Liver (tissue), 9 donors: ENCODE results near the gene SLC35B1. TPM values are rescaled to one million over a fixed set of nuclear protein-coding genes. Genes with fewer than 3 reads are reported as not detected.

Source experiments
- DNase-seq: peaks from one replicate; pipeline ENCODE4 v3.0.0-alpha.2; 2017; ENCODE audit warnings: low spot score
- H3K27ac ChIP-seq, 2 donors: one replicate each; pipeline ENCODE4 v1.7.0; 2013; ENCODE audit warnings: inconsistent platforms in 2 of 2, low read length in 2 of 2, control low read depth in 1 of 2, low read depth in 1 of 2, mild to moderate bottlenecking in 1 of 2
- H3K27me3 ChIP-seq, 4 donors: one replicate each; pipeline versions ENCODE4 v1.6.1 to v1.7.0; 2013; ENCODE audit warnings: low read length in 3 of 4, inconsistent platforms in 1 of 4, mild to moderate bottlenecking in 1 of 4, moderate library complexity in 1 of 4; ENCODE audit not compliant: control insufficient read depth in 4 of 4, insufficient read depth in 4 of 4
- H3K36me3 ChIP-seq, 4 donors: one replicate each; pipeline versions ENCODE4 v1.6.1 to v1.7.0; 2013; ENCODE audit warnings: low read length in 3 of 4, mild to moderate bottlenecking in 3 of 4, low read depth in 1 of 4, moderate library complexity in 1 of 4; ENCODE audit not compliant: control insufficient read depth in 4 of 4, insufficient read depth in 3 of 4
- H3K4me1 ChIP-seq, 4 donors: one replicate each; pipeline versions ENCODE4 v1.6.1 to v1.7.0; 2013; ENCODE audit warnings: low read length in 3 of 4, mild to moderate bottlenecking in 3 of 4, moderate library complexity in 1 of 4; ENCODE audit not compliant: control insufficient read depth in 4 of 4, insufficient read depth in 4 of 4
- H3K4me3 ChIP-seq, 3 donors: one replicate each; pipeline versions ENCODE4 v1.6.1 to v1.7.0; 2013; ENCODE audit warnings: low read length in 3 of 3, control low read depth in 1 of 3, low read depth in 1 of 3, mild to moderate bottlenecking in 1 of 3
- H3K9ac ChIP-seq, 2 donors: one replicate each; pipeline ENCODE4 v1.7.0; 2013; ENCODE audit warnings: low read length in 2 of 2, mild to moderate bottlenecking in 2 of 2, moderate library complexity in 2 of 2, control low read depth in 1 of 2, low read depth in 1 of 2
- H3K9me3 ChIP-seq, 4 donors: one replicate each; pipeline versions ENCODE4 v1.6.1 to v1.7.0; 2013; ENCODE audit warnings: low read length in 3 of 4; ENCODE audit not compliant: control insufficient read depth in 4 of 4
- FOXA1 ChIP-seq: IDR thresholded peaks from 2 replicates; pipeline ENCODE4 v1.6.1; 2016; ENCODE audit warnings: antibody characterized with exemption
- FOXA2 ChIP-seq: IDR thresholded peaks from 2 replicates; pipeline ENCODE4 v1.6.1; 2016; ENCODE audit warnings: antibody characterized with exemption
- GABPA ChIP-seq, 2 donors: IDR thresholded peaks in 1 of 2; conservative IDR thresholded peaks in 1 of 2; 2 replicates each; pipeline ENCODE4 v1.6.1; 2016; ENCODE audit warnings: antibody characterized with exemption in 2 of 2, mild to moderate bottlenecking in 1 of 2, moderate library complexity in 1 of 2
- HNF4A ChIP-seq, 2 donors: conservative IDR thresholded peaks; 2 replicates each; pipeline ENCODE4 v1.6.1; 2016; ENCODE audit warnings: antibody characterized with exemption in 2 of 2, mild to moderate bottlenecking in 2 of 2
- HNF4G ChIP-seq: IDR thresholded peaks from 2 replicates; pipeline ENCODE4 v1.6.1; 2016; ENCODE audit warnings: antibody characterized with exemption
- JUND ChIP-seq, 2 donors: IDR thresholded peaks; 2 replicates each; pipeline ENCODE4 v1.6.1; 2016; ENCODE audit warnings: antibody characterized with exemption in 2 of 2
- NR2F2 ChIP-seq: IDR thresholded peaks from 2 replicates; pipeline ENCODE4 v1.6.1; 2016; ENCODE audit warnings: antibody characterized with exemption
- RAD21 ChIP-seq, 2 donors: IDR thresholded peaks; 2 replicates each; pipeline ENCODE4 v1.6.1; 2016; ENCODE audit warnings: antibody characterized with exemption in 2 of 2, mild to moderate bottlenecking in 2 of 2
- RXRA ChIP-seq, 2 donors: IDR thresholded peaks; 2 replicates each; pipeline ENCODE4 v1.6.1; 2017 to 2018; ENCODE audit warnings: antibody characterized with exemption in 2 of 2, mild to moderate bottlenecking in 1 of 2
- SP1 ChIP-seq: IDR thresholded peaks from 2 replicates; pipeline ENCODE4 v1.6.1; 2018; ENCODE audit warnings: antibody characterized with exemption, mild to moderate bottlenecking
- TAF1 ChIP-seq: conservative IDR thresholded peaks from 2 replicates; pipeline ENCODE4 v1.6.1; 2016; ENCODE audit warnings: antibody characterized with exemption, mild to moderate bottlenecking
- WGBS: extraction: QIAGEN DNeasy Blood & Tissue Kit; methylation state at CpG from one replicate; pipeline ENCODE4 v1.1.7; 2013; 5-methylcytosine and 5-hydroxymethylcytosine counted together
- polyA plus RNA-seq, 2 donors: library from polyadenylated mRNA; stranded (reverse) in 1 of 2; unstranded in 1 of 2; fragments of 200-250 nt in 1 of 2; fragments of >200 nt in 1 of 2; fragmentation: Nextera tagmentation in 1 of 2; extraction: Ambion mirVana in 1 of 2; gene quantifications; one replicate each; pipeline versions ENCODE4 v1.2.1 to v1.2.3, GENCODE V29; 2013 to 2015
- total RNA-seq, 2 donors: library from RNA; depleted of rRNA; stranded (reverse); fragments of >200 nt; gene quantifications; one replicate each; pipeline ENCODE4 v1.2.3, GENCODE V29; 2014
- TF ChIP-seq, protein P1 (sequence below): IDR thresholded peaks from 2 replicates; pipeline ENCODE4 v1.6.1; 2016; ENCODE audit warnings: antibody characterized with exemption
- TF ChIP-seq, protein P2 (sequence below): IDR thresholded peaks from 2 replicates; pipeline ENCODE4 v1.6.1; 2016; ENCODE audit warnings: antibody characterized with exemption, mild to moderate bottlenecking
- TF ChIP-seq, protein P3 (sequence below): IDR thresholded peaks from 2 replicates; pipeline ENCODE4 v1.6.1; 2016; ENCODE audit warnings: antibody characterized with exemption
- TF ChIP-seq, protein P4 (sequence below): IDR thresholded peaks from 2 replicates; pipeline ENCODE4 v1.6.1; 2016; ENCODE audit warnings: antibody characterized with exemption
- TF ChIP-seq, protein P5 (sequence below): fragments of 150-350 bp; IDR thresholded peaks from 2 replicates; pipeline ENCODE4 v1.5.1; 2017; ENCODE audit warnings: improper control_type of control experiment, low read depth, low read length; ENCODE audit not compliant: missing input control
- donor health status: healthy.
- donor health status: healthy.
- donor health status: healthy.
- donor health status: healthy.
- donor health status: healthy.

Gene SLC35B1
- total and polyA plus RNA-seq, 4 donors: 29.8 to 90.1 (median 76.8) TPM

DNA sequence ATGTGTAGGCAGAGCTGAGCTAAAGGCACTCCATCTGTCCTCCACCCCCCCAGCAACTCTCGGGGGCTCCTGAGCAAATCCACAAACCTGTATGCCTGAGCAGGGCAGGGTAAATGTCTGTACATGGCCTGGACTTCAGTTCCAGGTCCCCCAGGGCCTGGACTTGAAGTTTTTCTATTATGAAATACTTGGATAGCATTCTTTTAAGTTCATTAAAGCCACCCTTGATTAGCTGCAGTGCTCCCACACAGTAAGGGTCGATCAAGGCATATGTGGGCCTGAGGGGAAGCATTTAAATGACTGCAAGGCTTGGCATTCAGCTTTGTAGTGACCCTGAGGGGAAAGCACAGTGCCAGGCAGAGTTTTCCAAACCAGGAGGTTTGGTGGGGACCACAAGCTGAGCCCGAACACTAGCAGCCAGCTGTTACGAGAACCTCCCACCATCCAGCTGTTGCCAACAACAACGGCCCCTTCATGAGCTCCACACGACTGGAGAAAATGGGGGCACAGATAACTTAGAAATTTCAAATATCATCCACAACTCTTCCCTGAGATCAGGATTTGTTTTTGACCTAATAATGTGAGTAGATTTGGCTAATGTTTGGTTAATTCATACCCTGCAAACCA is 49.5 kb upstream of the SLC35B1 start:
- WGBS: 90% methylated on average over 6 of the region's 6 CpGs
- no peak for DNase-seq
- H3K27ac ChIP-seq: no peak overlapping the region
- H3K4me1 ChIP-seq: peaks cover 0 to under 1% (median under 1%) of the 10 kb centered on the region in 4 donors
- H3K9ac ChIP-seq: no peak overlapping the region
- no peak overlapping the region for H3K4me3 ChIP-seq
- no peaks in the 10 kb centered on the region for H3K9me3 ChIP-seq
- H3K36me3 ChIP-seq: peaks cover 0 to 3% (median 0%) of the 10 kb centered on the region in 4 donors
- no peaks in the 10 kb centered on the region for H3K27me3 ChIP-seq
- TF ChIP-seq, protein P1, sequence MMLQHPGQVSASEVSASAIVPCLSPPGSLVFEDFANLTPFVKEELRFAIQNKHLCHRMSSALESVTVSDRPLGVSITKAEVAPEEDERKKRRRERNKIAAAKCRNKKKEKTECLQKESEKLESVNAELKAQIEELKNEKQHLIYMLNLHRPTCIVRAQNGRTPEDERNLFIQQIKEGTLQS: no peak
- TF ChIP-seq GABPA (IDR thresholded peaks at IDR 0.05 in 1 of 2, conservative IDR thresholded peaks at IDR 0.05 in 1 of 2): no peak
- TF ChIP-seq RXRA (IDR thresholded peaks at IDR 0.05): no peak
- no peak for TF ChIP-seq SP1
- TF ChIP-seq TAF1: no peak
- TF ChIP-seq NR2F2: no peak
- TF ChIP-seq FOXA2: no peak
- TF ChIP-seq, protein P2, sequence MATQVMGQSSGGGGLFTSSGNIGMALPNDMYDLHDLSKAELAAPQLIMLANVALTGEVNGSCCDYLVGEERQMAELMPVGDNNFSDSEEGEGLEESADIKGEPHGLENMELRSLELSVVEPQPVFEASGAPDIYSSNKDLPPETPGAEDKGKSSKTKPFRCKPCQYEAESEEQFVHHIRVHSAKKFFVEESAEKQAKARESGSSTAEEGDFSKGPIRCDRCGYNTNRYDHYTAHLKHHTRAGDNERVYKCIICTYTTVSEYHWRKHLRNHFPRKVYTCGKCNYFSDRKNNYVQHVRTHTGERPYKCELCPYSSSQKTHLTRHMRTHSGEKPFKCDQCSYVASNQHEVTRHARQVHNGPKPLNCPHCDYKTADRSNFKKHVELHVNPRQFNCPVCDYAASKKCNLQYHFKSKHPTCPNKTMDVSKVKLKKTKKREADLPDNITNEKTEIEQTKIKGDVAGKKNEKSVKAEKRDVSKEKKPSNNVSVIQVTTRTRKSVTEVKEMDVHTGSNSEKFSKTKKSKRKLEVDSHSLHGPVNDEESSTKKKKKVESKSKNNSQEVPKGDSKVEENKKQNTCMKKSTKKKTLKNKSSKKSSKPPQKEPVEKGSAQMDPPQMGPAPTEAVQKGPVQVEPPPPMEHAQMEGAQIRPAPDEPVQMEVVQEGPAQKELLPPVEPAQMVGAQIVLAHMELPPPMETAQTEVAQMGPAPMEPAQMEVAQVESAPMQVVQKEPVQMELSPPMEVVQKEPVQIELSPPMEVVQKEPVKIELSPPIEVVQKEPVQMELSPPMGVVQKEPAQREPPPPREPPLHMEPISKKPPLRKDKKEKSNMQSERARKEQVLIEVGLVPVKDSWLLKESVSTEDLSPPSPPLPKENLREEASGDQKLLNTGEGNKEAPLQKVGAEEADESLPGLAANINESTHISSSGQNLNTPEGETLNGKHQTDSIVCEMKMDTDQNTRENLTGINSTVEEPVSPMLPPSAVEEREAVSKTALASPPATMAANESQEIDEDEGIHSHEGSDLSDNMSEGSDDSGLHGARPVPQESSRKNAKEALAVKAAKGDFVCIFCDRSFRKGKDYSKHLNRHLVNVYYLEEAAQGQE: no peak
- no peak for TF ChIP-seq HNF4G
- TF ChIP-seq, protein P3, sequence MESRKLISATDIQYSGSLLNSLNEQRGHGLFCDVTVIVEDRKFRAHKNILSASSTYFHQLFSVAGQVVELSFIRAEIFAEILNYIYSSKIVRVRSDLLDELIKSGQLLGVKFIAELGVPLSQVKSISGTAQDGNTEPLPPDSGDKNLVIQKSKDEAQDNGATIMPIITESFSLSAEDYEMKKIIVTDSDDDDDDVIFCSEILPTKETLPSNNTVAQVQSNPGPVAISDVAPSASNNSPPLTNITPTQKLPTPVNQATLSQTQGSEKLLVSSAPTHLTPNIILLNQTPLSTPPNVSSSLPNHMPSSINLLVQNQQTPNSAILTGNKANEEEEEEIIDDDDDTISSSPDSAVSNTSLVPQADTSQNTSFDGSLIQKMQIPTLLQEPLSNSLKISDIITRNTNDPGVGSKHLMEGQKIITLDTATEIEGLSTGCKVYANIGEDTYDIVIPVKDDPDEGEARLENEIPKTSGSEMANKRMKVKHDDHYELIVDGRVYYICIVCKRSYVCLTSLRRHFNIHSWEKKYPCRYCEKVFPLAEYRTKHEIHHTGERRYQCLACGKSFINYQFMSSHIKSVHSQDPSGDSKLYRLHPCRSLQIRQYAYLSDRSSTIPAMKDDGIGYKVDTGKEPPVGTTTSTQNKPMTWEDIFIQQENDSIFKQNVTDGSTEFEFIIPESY: no peak
- no peak for TF ChIP-seq HNF4A (conservative IDR thresholded peaks at IDR 0.05)
- TF ChIP-seq JUND (IDR thresholded peaks at IDR 0.05): no peak
- TF ChIP-seq FOXA1: no peak
- TF ChIP-seq, protein P4, sequence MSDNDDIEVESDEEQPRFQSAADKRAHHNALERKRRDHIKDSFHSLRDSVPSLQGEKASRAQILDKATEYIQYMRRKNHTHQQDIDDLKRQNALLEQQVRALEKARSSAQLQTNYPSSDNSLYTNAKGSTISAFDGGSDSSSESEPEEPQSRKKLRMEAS: no peak
- TF ChIP-seq RAD21 (IDR thresholded peaks at IDR 0.05): no peak
- TF ChIP-seq, protein P5, sequence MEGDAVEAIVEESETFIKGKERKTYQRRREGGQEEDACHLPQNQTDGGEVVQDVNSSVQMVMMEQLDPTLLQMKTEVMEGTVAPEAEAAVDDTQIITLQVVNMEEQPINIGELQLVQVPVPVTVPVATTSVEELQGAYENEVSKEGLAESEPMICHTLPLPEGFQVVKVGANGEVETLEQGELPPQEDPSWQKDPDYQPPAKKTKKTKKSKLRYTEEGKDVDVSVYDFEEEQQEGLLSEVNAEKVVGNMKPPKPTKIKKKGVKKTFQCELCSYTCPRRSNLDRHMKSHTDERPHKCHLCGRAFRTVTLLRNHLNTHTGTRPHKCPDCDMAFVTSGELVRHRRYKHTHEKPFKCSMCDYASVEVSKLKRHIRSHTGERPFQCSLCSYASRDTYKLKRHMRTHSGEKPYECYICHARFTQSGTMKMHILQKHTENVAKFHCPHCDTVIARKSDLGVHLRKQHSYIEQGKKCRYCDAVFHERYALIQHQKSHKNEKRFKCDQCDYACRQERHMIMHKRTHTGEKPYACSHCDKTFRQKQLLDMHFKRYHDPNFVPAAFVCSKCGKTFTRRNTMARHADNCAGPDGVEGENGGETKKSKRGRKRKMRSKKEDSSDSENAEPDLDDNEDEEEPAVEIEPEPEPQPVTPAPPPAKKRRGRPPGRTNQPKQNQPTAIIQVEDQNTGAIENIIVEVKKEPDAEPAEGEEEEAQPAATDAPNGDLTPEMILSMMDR: no peak
